OCI-LY7 (cell line): ENCODE results near the gene TMEM30B. TPM values are rescaled to one million over a fixed set of nuclear protein-coding genes. Genes with fewer than 3 reads are reported as not detected.
A peak's percentile ranks its signal among the peaks of the same experiment; 100 is the strongest.

ENCODE experiments used
- BruUV-seq: library from RNA; stranded (reverse); fragments of 400-500 nt; replicated peaks from 2 replicates; lab custom pipeline; 2021; lab: Mats Ljungman, UMichigan
- CTCF ChIA-PET: fragments of 300-600 bp; sonication (Branson Sonifier 250); formaldehyde crosslinking; loops from one replicate; lab custom pipeline; 2022; ENCODE audit warnings: antibody characterized with exemption; ENCODE audit not compliant: unreplicated experiment; lab: Charles Lee
- POLR2A ChIA-PET: fragments of 300-600 bp; sonication (Branson Sonifier 250); formaldehyde crosslinking; loops from one replicate; lab custom pipeline; 2022; ENCODE audit warnings: antibody characterized with exemption; lab: Charles Lee
- DNase-seq: peaks from one replicate; pipeline ENCODE4 v3.0.0-alpha.2; 2015; ENCODE audit warnings: low spot score
- H2AFZ ChIP-seq: fragments of 200-600 bp; sonication (generic), shearing (Covaris generic); 2 replicates; pipeline ENCODE4 v1.6.1; 2014; ENCODE audit warnings: mild to moderate bottlenecking, antibody characterized with exemption, low read length, moderate library complexity
- H3K27ac ChIP-seq: fragments of 200-600 bp; sonication (generic); 2 replicates; pipeline ENCODE4 v1.5.1; 2014; ENCODE audit warnings: mixed run types, low read depth, mild to moderate bottlenecking, moderate library complexity, low read length, inconsistent platforms; ENCODE audit not compliant: poor library complexity, severe bottlenecking
- H3K36me3 ChIP-seq: fragments of 200-600 bp; sonication (generic); 2 replicates; pipeline ENCODE4 v1.6.1; 2014; ENCODE audit warnings: mild to moderate bottlenecking, antibody characterized with exemption, low read length, moderate library complexity, mixed read lengths; ENCODE audit not compliant: insufficient read depth
- H3K4me1 ChIP-seq: fragments of 200-600 bp; sonication (generic); 2 replicates; pipeline ENCODE4 v1.5.1; 2014; ENCODE audit warnings: mild to moderate bottlenecking, low read length; ENCODE audit not compliant: insufficient read depth, poor library complexity, severe bottlenecking
- H3K4me2 ChIP-seq: fragments of 200-600 bp; sonication (generic); 2 replicates; pipeline ENCODE4 v1.6.1; 2014; ENCODE audit warnings: mild to moderate bottlenecking, low read length
- H3K4me3 ChIP-seq: fragments of 200-600 bp; sonication (generic); 2 replicates; pipeline ENCODE4 v1.5.1; 2014; ENCODE audit warnings: mild to moderate bottlenecking, low read depth, low read length; ENCODE audit not compliant: poor library complexity, severe bottlenecking
- H3K79me2 ChIP-seq: fragments of 200-600 bp; sonication (generic); 2 replicates; pipeline ENCODE4 v1.6.1; 2016; ENCODE audit warnings: low read depth, mild to moderate bottlenecking, low read length, moderate library complexity, mixed read lengths; ENCODE audit not compliant: insufficient read depth
- H3K9me2 ChIP-seq: fragments of 200-600 bp; sonication (generic); 2 replicates; pipeline ENCODE4 v1.6.1; 2016; ENCODE audit warnings: mild to moderate bottlenecking, low read length, mixed read lengths; ENCODE audit not compliant: insufficient read depth
- H3K9me3 ChIP-seq: fragments of 200-600 bp; sonication (generic); 2 replicates; pipeline ENCODE4 v1.6.1; 2014; ENCODE audit warnings: mild to moderate bottlenecking, mixed run types, low read length, mixed read lengths
- H4K20me1 ChIP-seq: fragments of 200-600 bp; sonication (generic); 2 replicates; pipeline ENCODE4 v1.6.1; 2014; ENCODE audit warnings: mild to moderate bottlenecking, antibody characterized with exemption, low read length, moderate library complexity, mixed read lengths; ENCODE audit not compliant: insufficient read depth
- EZH2phosphoT487 ChIP-seq: fragments of 200-600 bp; sonication (generic); IDR thresholded peaks from 2 replicates; pipeline ENCODE4 v1.6.1; 2018; ENCODE audit warnings: low read depth, borderline replicate concordance, mild to moderate bottlenecking, mixed run types, antibody characterized with exemption, low read length, moderate library complexity, mixed read lengths
- intact Hi-C: fragments of 100-400 bp; cut with micrococcal nuclease; formaldehyde crosslinking; loops from one replicate; pipeline ENCODE4 v1.10.0; 2022; ENCODE audit not compliant: unreplicated experiment
- total RNA-seq, 2 experiments: library from RNA; depleted of rRNA in 1 of 2; stranded (reverse); fragments of >200 nt in 1 of 2; shearing (Covaris generic) in 1 of 2; gene quantifications; 2 replicates each; pipeline ENCODE4 v1.2.3, GENCODE V29; 2014 to 2022
- TF ChIP-seq, protein P1 (sequence below): fragments of 200-600 bp; sonication (generic); conservative IDR thresholded peaks from 2 replicates; pipeline ENCODE4 v1.5.1; 2014; ENCODE audit warnings: mild to moderate bottlenecking, antibody characterized with exemption, low read length, moderate library complexity, mixed read lengths

Gene TMEM30B
- total RNA-seq, 2 experiments from 2014 or later: not detected

DNA sequence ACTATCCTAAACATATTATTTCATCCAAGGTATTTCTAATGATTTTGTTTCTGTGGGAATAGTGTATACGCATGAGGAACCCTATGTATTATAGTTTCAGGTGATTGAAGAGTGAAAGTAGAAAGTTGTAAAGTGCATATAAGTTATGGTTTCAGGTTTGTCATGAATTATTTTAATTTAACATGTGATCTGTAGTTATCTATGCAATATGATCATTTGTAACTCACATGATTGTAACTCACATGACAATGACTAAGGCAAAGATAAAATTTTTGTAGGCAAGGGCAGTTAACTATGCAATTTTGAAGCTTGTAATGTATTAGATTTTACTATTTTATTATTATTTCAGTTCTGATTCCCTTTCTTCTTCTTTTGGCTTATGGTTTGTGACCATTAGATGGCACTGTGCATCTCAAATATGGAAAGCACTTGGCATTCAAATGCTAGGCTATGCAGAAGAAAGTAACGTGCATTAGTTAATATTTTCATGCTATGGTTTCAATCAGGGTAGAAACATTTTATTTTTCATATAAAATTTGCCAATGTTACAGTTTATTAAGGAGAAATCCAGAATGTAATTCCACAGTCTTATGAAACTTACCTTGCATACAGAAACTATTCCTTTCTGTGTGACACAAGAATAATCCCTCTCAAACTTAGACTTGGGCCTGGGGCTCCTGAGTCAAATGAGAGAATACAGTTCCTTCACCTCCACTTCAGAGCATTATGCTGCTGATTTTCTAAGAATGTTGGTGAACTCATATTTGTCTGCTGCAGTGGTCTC is 15.8 kb upstream of the TMEM30B start:
- no peak overlapping the region for H3K4me2 ChIP-seq
- intact Hi-C loops: loop anchor here (1.0 to 5.0 kb wide), 2 partner anchors 160 to 540 kb away; no protein-coding TSS in a partner anchor
- ChIA-PET CTCF (no interaction called here), POLR2A (no interaction called here)
- H3K79me2 ChIP-seq: no peaks in the 10 kb centered on the region
- no peak overlapping the region for H3K27ac ChIP-seq
- TF ChIP-seq, protein P1, sequence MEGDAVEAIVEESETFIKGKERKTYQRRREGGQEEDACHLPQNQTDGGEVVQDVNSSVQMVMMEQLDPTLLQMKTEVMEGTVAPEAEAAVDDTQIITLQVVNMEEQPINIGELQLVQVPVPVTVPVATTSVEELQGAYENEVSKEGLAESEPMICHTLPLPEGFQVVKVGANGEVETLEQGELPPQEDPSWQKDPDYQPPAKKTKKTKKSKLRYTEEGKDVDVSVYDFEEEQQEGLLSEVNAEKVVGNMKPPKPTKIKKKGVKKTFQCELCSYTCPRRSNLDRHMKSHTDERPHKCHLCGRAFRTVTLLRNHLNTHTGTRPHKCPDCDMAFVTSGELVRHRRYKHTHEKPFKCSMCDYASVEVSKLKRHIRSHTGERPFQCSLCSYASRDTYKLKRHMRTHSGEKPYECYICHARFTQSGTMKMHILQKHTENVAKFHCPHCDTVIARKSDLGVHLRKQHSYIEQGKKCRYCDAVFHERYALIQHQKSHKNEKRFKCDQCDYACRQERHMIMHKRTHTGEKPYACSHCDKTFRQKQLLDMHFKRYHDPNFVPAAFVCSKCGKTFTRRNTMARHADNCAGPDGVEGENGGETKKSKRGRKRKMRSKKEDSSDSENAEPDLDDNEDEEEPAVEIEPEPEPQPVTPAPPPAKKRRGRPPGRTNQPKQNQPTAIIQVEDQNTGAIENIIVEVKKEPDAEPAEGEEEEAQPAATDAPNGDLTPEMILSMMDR: peak; percentile 89
- no peak for TF ChIP-seq EZH2phosphoT487
- no peaks in the 10 kb centered on the region for H3K9me2 ChIP-seq
- peak; percentile 42 for DNase-seq
- H2AFZ ChIP-seq: peak overlapping the region; percentile 16; the same call in 1 of the 2 replicates
- BruUV-seq: no TSS peak
- H3K4me3 ChIP-seq: no peak overlapping the region
- no peaks in the 10 kb centered on the region for H3K9me3 ChIP-seq
- H3K36me3 ChIP-seq: no peaks in the 10 kb centered on the region
- no peaks in the 10 kb centered on the region for H4K20me1 ChIP-seq
- peaks cover 8% of the 10 kb centered on the region for H3K4me1 ChIP-seq

DNA sequence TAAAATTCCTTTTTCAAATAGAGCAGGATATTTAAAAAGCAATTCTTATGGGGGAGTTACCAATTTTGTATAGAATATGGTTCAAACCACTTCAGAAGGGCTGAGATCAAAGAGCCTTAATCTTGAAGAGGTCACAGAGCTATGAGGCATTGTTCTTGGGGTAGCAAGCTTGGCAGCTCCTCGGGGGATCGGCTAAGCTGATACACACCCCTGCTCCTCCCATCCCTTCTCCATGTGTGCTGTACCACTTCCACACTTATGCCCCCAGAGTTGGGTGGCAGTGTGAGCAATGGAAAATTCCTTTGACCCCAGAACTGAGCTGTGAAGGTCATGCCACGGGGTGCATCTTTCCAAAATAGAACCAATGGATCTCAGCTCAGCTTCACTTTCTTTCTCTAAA is 15.0 kb upstream of the TMEM30B start:
- no peak overlapping the region for H3K4me2 ChIP-seq
- BruUV-seq: no TSS peak
- CTCF ChIA-PET: no interaction called here
- no peaks in the 10 kb centered on the region for H3K36me3 ChIP-seq
- H3K4me1 ChIP-seq: peaks cover 8% of the 10 kb centered on the region
- DNase-seq: no peak
- H3K9me3 ChIP-seq: no peaks in the 10 kb centered on the region
- H4K20me1 ChIP-seq: no peaks in the 10 kb centered on the region
- POLR2A ChIA-PET: no interaction called here
- H3K4me3 ChIP-seq: no peak overlapping the region
- H3K79me2 ChIP-seq: no peaks in the 10 kb centered on the region
- H3K9me2 ChIP-seq: no peaks in the 10 kb centered on the region
- intact Hi-C loops: loop anchor here (5.0 kb wide), 1 partner anchor 161 kb away; no protein-coding TSS in a partner anchor
- H2AFZ ChIP-seq: peak overlapping the region; percentile 16; the same call in 1 of the 2 replicates
- no peak overlapping the region for H3K27ac ChIP-seq
- no peak for TF ChIP-seq EZH2phosphoT487
- TF ChIP-seq, protein P1: no peak

DNA sequence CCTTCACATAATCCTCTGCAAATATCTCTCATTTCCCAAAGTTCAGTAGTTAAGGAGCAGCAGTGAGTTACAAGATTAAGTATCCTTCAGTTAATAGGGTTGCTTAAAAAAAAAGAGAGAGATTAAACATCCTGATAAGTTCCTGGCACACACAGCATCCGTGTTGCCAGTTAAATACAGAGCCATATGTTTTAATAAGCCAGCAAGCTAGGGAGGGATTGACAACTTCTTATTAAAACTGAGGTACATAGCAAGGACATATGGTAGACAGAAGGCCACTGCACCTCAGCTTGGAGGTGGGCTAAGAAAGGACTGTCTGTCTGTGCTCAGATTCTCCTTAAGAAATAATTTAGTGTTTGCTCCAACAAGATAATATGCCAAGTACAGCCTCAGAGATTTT is 9.6 kb upstream of the TMEM30B start:
- DNase-seq: no peak
- no peak overlapping the region for H3K4me2 ChIP-seq
- no peaks in the 10 kb centered on the region for H4K20me1 ChIP-seq
- no peak overlapping the region for H2AFZ ChIP-seq
- H3K27ac ChIP-seq: no peak overlapping the region
- CTCF ChIA-PET: no interaction called here
- H3K4me3 ChIP-seq: no peak overlapping the region
- no TSS peak for BruUV-seq
- no peaks in the 10 kb centered on the region for H3K36me3 ChIP-seq
- H3K4me1 ChIP-seq: no peaks in the 10 kb centered on the region
- intact Hi-C loops: no loop called here
- H3K79me2 ChIP-seq: no peaks in the 10 kb centered on the region
- TF ChIP-seq, protein P1: no peak
- no peak for TF ChIP-seq EZH2phosphoT487
- POLR2A ChIA-PET: interaction anchor here (0.6 to 1.0 kb wide), 6 partner anchors 47 to 869 kb away, joined by 3 to 13 read pairs (median 4); no protein-coding TSS in a partner anchor
- no peaks in the 10 kb centered on the region for H3K9me3 ChIP-seq
- H3K9me2 ChIP-seq: no peaks in the 10 kb centered on the region
